ENCODE measurements around the gene MMGT1.

DNA sequence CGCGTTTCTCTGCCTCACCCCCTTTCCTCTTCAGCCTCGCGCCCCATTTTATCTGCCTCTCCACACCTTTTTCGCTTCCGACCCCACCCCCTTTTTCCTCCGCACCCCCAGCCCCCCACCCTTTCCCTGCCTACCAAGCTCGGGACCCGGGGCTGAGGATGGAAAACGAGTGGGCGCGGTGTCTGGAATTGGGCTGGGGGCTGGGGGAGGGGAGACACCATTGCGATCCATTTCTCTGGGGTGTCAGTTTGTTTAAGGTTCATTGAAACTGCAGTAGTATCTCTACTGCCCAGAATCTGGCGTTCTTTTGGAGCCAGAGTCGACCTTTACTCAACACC, 12.2 kb upstream of the MMGT1 start:
- TF ChIP-seq CTCF (conservative IDR thresholded peaks at IDR 0.05) (no peak), EZH2 (IDR thresholded peaks at IDR 0.05; ENCODE audit: low read depth) (no peak)
